Pancreas (tissue), 10 donors: ENCODE results near the gene PTRH1. TPM values are rescaled to one million over a fixed set of nuclear protein-coding genes. Genes with fewer than 3 reads are reported as not detected.

Experiments
- ATAC-seq, 4 donors: fragments of 200-7000 bp; cut with Tn5 transposase; one replicate each; pipeline versions ENCODE4 v1.8.0 to v1.9.1; 2020; ENCODE audit warnings: mild to moderate bottlenecking in 4 of 4, moderate library complexity in 4 of 4
- DNase-seq, 6 donors: peaks; one replicate each; pipeline ENCODE4 v3.0.0-alpha.2; 2020
- FAIRE-seq: peaks from 2 replicates; lab custom pipeline; 2012; peaks lifted over from hg19 to GRCh38; lab: Jason Lieb, UNC
- H3K27ac ChIP-seq, 4 donors: fragments of 200-600 bp; sonication (generic); 1 replicate in 3 of 4; 2 replicates in 1 of 4; pipeline versions ENCODE4 v1.5.0 to v1.8.0; 2020
- H3K27me3 ChIP-seq, 4 donors: fragments of 200-600 bp; one replicate each; pipeline ENCODE4 v1.8.0; 2021
- H3K36me3 ChIP-seq, 3 donors: fragments of 200-600 bp; sonication (generic) in 1 of 3; one replicate each; pipeline versions ENCODE4 v1.5.0 to v1.8.0; 2020 to 2021
- H3K4me1 ChIP-seq, 3 donors: fragments of 200-600 bp; one replicate each; pipeline ENCODE4 v1.8.0; 2021
- H3K4me3 ChIP-seq, 4 donors: fragments of 200-600 bp; sonication (generic) in 2 of 4; one replicate each; pipeline versions ENCODE4 v1.5.0 to v1.8.0; 2020 to 2021
- H3K9me3 ChIP-seq, 4 donors: fragments of 200-600 bp; one replicate each; pipeline ENCODE4 v1.8.0; 2021
- WGBS, 2 donors: extraction: QIAGEN DNeasy Blood & Tissue Kit; methylation state at CpG; one replicate each; pipeline ENCODE4 v1.1.7; 2013; 5-methylcytosine and 5-hydroxymethylcytosine counted together
- intact Hi-C, 3 donors: fragments of 100-400 bp; cut with DNase I; formaldehyde crosslinking; loops; one replicate each; pipeline versions ENCODE4 v1.11.1 to v1.14.2; 2022
- polyA plus RNA-seq, 2 donors: library from polyadenylated mRNA; stranded (reverse); fragments of 200-250 nt; gene quantifications; one replicate each; pipeline ENCODE4 v1.2.3, GENCODE V29; 2013
- total RNA-seq, 6 donors: library from RNA; stranded (reverse); fragmentation: NEBNext Ultra II Directional in 4 of 6; extraction: Animal tissue kit (Norgen Biotek cat#: 25700) in 4 of 6; gene quantifications; one replicate each; pipeline versions ENCODE4 v1.2.1 to v1.2.4, GENCODE V29; 2021 to 2023
- TF ChIP-seq, protein P1 (sequence below), 4 donors: fragments of 200-600 bp; sonication (generic) in 3 of 4; IDR thresholded peaks; one replicate each; pipeline versions ENCODE4 v1.5.0 to v1.8.0; 2021; ENCODE audit warnings: antibody characterized with exemption in 4 of 4
- donor health status: healthy with polysubstance abuse.
- donor health status: DM: no; HTN: no; CAD: no; lungs with moderate emphysema.
- donor health status: DM: no; HTN: no; CAD: no.
- donor health status: control.
- donor health status: control.
- donor health status: Bipolar disorder and iron deficiency.
- donor health status: DM: yes; HTN: yes; CAD: no.
- donor health status: DM: no; HTN: no; CAD: no.
- donor health status: DM: no; HTN: no; CAD: no.
- donor health status: DM: yes; HTN: yes; CAD: no.

Gene PTRH1
- total and polyA plus RNA-seq, 8 donors, result 5.6 to 13.4 (median 10.3) TPM

DNA sequence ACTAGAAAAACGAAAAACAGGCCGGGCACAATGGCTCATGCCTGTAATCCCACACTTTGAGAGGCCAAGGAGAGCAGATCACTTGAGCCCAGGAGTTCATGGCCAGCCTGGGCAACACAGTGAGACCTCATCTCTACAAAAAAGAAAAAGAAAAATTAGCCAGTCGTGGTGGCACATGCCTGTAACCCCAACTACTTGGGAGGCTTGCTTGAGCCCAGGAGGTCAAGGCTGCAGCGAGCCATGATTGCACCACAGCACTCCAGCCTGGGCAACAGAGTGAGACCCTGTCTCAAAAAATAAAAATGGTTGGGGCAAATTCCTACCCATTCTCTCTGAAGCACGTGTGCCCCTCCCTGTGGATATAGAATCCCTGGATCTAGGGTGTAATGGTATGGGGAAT is 17.1 kb downstream of the PTRH1 start:
- Histone ChIP-seq H3K9me3 (no peaks in the 10 kb centered on the region), H3K36me3 (no peaks in the 10 kb centered on the region), H3K4me1 (peaks cover 8 to 10% (median 10%) of the 10 kb centered on the region in 3 donors), H3K27ac (peak overlapping the region in 1 of 4 donors; percentile 86), H3K4me3 (no peak overlapping the region), H3K27me3 (no peaks in the 10 kb centered on the region)
- intact Hi-C loops, result no loop called here
- ATAC-seq (no peak), DNase-seq (no peak), FAIRE-seq (no peak)
- 92 to 95% methylated on average over 5 of the region's 5 CpGs for WGBS, 2 donors
- TF ChIP-seq, protein P1, sequence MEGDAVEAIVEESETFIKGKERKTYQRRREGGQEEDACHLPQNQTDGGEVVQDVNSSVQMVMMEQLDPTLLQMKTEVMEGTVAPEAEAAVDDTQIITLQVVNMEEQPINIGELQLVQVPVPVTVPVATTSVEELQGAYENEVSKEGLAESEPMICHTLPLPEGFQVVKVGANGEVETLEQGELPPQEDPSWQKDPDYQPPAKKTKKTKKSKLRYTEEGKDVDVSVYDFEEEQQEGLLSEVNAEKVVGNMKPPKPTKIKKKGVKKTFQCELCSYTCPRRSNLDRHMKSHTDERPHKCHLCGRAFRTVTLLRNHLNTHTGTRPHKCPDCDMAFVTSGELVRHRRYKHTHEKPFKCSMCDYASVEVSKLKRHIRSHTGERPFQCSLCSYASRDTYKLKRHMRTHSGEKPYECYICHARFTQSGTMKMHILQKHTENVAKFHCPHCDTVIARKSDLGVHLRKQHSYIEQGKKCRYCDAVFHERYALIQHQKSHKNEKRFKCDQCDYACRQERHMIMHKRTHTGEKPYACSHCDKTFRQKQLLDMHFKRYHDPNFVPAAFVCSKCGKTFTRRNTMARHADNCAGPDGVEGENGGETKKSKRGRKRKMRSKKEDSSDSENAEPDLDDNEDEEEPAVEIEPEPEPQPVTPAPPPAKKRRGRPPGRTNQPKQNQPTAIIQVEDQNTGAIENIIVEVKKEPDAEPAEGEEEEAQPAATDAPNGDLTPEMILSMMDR (IDR thresholded peaks at IDR 0.05), result no peak

DNA sequence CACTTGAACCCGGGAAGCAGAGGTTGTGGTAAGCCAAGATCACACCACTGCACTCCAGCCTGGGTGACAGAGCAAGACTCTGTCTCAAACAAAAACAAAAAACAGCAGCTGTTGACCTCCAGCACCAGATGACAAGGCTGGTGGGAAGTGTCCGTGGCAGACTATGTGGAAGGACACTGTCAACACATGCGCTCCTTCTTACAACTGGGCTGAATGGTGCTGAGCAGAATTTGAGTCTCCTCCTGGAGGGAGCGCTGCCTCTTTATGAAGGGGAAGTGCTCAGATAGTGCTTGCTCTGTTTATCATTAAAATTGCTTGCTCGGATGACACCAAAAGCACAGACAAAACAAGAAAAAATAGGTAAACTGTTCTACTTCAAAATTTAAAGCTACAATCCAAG is 17.9 kb downstream of the PTRH1 start:
- Histone ChIP-seq H3K27me3 (no peaks in the 10 kb centered on the region), H3K27ac (no peak overlapping the region), H3K4me1 (peaks cover 8 to 10% (median 10%) of the 10 kb centered on the region in 3 donors), H3K36me3 (no peaks in the 10 kb centered on the region), H3K4me3 (no peak overlapping the region), H3K9me3 (no peaks in the 10 kb centered on the region)
- DNase-seq (no peak), FAIRE-seq (no peak), ATAC-seq (no peak)
- intact Hi-C loops, result no loop called here
- TF ChIP-seq, protein P1 (IDR thresholded peaks at IDR 0.05), result no peak
- WGBS, 2 donors, result 84 to 87% methylated on average over 5 of the region's 5 CpGs

DNA sequence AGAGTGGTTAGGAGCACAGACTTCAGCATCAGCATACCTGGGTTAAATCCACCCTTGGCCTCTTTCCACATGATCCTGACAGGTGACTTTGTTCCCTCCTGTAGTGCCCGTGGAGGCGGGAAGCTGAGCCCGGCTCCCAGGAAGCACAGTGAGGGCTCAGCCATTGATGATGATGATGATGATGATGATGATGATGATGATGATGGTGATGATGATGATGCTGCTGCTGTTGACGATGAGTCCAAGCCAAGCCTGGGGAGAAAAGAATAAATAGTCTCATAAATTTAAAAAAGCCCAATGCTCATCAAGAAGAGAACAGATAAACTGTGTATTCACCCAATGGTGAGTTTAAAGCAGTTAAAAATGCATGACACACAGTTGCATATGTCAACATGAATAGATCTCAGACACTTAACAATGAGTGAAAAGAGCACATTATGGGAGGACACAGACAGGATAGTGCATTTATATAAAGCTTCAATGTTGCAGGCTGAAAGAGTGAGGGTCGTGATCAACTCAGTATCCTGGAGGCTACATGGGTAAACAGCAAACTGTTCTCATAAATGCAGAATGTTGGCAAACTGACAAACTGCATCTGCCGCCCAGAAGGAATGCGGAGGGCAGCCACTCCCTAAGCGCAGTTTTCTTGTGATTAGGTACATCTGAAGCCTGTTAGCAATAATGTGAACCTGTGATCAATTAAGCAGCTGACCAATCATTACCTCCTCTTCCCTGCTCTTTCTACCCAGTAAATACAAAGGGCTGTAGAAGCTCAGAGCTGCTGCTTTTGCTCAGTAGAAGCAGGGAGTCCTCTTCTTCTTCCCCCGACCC is 20.4 kb downstream of the PTRH1 start:
- Histone ChIP-seq H3K9me3 (no peaks in the 10 kb centered on the region), H3K27ac (no peak overlapping the region), H3K36me3 (no peaks in the 10 kb centered on the region), H3K4me1 (peaks cover 4 to 7% (median 5%) of the 10 kb centered on the region in 3 donors), H3K27me3 (no peaks in the 10 kb centered on the region), H3K4me3 (no peak overlapping the region)
- DNase-seq, result no peak
- no peak for FAIRE-seq
- intact Hi-C loops, result no loop called here
- no peak for ATAC-seq
- 64 to 70% methylated on average over 9 of the region's 9 CpGs for WGBS, 2 donors
- TF ChIP-seq, protein P1 (IDR thresholded peaks at IDR 0.05), result no peak

DNA sequence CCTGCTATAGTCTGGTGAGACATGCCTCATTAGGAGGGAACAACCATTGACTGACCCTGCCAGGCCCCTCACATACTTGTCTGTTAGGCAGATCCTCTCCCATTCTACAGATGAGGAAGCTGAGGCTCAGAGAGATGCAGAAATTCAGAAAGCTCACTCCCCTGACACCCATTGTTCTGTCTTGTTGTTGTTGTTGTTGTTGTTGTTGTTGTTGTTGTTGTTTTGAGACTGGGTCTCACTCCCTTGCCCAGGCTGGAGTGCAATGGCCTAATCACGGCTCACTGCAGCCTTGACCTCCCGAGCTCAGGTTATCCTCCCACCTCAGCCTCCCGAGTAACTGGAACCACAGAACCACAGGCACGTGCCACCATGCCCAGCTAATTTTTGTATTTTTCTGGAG is 21.8 kb downstream of the PTRH1 start:
- no peak for FAIRE-seq
- no peak for ATAC-seq
- H3K27ac ChIP-seq, result no peak overlapping the region
- WGBS, 2 donors, result 88 to 93% methylated on average over 4 of the region's 4 CpGs
- H3K36me3 ChIP-seq, result no peaks in the 10 kb centered on the region
- no peaks in the 10 kb centered on the region for H3K27me3 ChIP-seq
- TF ChIP-seq, protein P1 (IDR thresholded peaks at IDR 0.05), result no peak
- intact Hi-C loops, result no loop called here
- no peak overlapping the region for H3K4me3 ChIP-seq
- no peaks in the 10 kb centered on the region for H3K4me1 ChIP-seq
- no peak for DNase-seq
- no peaks in the 10 kb centered on the region for H3K9me3 ChIP-seq

DNA sequence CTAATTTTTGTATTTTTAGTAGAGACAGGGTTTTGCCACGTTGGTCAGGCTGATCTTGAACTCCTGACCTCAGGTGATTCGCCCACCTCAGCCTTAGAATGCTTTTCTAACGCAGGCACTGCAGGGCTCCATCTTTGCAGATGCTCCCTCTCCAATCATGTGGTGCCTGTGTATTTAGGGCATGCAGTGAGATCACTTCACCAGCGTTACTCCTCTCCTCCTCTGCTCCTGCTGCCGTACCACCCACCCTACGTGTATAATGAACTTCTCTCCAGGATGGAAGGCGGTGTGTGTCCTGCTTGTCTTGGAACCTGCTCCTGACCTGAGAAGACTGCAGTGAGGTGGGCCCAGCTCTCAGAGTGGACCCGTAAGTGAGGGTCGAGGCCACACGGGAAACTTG is 22.3 kb downstream of the PTRH1 start:
- TF ChIP-seq, protein P1 (IDR thresholded peaks at IDR 0.05), result no peak
- intact Hi-C loops, result no loop called here

More for the DNA sequence above, 22.3 kb downstream of the PTRH1 start:
- Histone ChIP-seq H3K27me3 (no peaks in the 10 kb centered on the region), H3K9me3 (no peaks in the 10 kb centered on the region), H3K27ac (no peak overlapping the region), H3K36me3 (no peaks in the 10 kb centered on the region), H3K4me1 (no peaks in the 10 kb centered on the region), H3K4me3 (no peak overlapping the region)
- WGBS, 2 donors, result 89 to 91% methylated on average over 10 of the region's 10 CpGs
- DNase-seq, result no peak
- no peak for FAIRE-seq
- no peak for ATAC-seq
